AG08395 (cell line): ENCODE results near the gene FHOD1.

Experiments used
- DNase-seq: peaks from one replicate; pipeline ENCODE4 v3.0.0; 2012; ENCODE audit warnings: mixed read lengths, low spot score

FHOD1 gene

DNA sequence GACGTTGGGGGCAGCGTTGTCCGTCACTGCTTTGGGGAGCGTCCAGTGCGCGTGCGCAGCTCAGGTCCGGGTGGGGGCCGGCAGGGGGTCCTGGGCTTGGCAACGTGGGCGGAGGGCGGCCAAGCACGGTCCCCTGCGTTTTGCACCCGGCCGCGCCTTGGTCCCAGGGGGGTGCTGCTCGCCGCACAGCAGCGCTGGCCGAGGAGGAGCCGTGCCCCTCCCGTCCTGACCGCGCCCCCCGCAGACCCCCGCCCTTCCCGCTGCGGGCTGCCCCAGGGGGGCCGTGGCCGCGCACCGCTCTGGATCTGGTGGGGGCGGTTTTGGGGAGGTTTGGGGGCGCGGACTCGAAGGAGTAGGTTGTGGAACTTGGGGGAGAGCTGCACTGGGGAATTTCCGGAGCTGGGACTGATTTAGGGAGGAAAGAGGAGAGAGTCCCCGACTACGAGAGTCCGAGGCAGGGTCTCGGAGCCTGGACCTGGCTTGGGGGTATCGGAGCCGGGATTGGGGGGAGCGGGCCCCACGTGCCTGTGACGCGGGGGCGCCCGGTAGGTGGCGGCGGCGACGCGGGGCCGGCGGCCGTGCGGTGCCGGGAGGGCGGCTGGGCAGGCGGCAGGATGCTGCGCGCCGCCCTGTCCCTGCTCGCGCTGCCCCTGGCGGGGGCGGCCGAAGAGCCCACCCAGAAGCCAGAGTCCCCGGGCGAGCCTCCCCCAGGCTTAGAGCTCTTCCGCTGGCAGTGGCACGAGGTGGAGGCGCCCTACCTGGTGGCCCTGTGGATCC lies 1.3 kb upstream of the FHOD1 start, which contains the start of gene SLC9A5:
Gene SLC9A5 (plus strand): TSS at position 579 of the 777 bp plus-strand sequence. CDS start 36 bp downstream, at position 615.
- DNase-seq = peak; percentile 37

DNA sequence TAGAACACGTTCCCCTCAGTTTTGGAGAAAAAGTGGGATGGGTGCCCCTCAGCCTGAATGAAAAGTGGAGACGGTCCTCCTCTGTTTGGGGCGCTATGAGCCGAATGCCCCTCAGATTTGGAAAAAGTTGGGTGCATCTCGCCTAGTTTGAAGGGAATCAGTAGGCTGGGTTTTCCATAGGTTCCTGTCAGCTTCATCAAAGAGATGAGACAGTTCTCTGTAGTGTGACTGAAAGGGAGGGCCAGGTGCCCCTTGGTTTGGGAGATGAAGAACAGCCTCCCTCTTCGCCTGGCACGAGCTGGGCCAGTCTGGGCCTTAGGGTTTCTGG lies 756 bp upstream of the FHOD1 start:
- DNase-seq = no peak

DNA sequence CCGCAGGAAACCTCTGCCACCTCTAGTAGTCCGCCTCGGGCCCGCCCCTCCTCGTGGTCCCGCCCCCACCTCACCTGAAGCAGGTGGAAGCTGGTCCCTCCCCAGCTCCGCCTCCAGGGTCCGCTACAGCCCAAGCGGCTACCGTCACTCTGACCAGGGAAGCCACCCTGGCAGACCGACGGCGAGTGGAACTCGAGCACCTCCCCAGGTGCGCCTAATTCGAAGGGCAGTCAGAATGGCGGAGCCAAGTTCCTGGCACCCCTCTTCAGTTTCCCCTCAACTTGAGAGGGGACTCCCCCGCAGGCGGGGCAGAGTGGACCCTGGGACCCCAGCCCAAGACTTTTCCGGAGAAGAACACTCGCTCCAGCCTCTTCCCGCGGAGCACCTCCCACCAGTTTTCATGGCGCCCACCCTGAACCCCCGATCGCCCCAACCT lies 507 bp downstream of the FHOD1 start:
- DNase-seq = no peak

DNA sequence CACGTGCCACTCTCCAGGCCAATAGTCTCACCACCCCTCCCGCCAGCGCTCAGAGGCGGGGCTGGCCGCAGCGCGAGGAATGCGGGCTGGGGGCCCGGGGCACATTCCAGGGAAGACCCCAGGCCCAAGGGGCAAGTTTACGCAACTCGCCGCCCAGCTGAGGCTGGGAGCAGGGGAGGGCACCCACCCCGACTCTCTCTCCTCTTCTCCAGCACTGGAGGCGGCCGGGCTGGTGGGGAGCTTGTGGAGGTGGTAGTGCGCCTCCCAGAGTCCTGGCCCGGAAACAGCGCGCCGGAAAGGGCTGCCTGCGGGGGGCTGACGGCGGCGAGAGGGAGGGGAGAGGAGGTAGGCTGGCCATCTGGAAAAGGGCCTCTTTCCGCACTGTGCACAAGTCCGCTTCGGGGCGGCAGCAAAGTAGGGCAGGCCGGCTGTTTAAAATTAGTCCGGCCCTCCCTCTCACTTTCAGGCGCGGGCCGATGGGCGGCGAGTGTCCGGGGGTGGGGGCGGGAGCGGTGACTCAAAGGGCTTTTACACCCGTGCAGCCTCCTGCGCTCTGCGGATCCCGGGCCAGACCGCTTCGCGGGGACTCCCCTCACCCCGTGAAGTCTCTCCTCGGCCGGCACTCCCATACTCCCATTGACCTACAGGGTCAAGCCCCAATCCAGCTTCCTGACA lies 1.1 kb downstream of the FHOD1 start:
- DNase-seq = peak; percentile 53

DNA sequence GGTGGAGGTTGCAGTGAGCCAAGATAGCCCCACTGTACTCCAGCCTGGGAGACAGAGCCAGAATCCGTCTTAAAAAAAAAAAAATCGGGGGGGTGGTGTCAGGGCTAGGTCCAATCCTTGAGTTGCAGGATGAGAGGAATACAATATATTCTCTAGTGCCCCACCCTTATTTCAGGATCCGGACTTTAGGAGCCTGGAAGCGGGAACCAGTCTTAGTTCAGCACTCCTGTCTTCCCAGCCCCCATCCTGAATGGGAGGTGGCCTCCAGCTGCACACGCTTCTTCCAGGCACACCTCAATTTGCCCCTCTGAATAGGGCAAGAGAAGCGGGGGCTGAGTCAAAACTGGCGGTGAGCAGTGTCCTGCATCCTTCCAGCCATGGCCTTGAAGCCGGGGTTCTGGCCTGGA lies 1.6 kb downstream of the FHOD1 start:
- DNase-seq = no peak

DNA sequence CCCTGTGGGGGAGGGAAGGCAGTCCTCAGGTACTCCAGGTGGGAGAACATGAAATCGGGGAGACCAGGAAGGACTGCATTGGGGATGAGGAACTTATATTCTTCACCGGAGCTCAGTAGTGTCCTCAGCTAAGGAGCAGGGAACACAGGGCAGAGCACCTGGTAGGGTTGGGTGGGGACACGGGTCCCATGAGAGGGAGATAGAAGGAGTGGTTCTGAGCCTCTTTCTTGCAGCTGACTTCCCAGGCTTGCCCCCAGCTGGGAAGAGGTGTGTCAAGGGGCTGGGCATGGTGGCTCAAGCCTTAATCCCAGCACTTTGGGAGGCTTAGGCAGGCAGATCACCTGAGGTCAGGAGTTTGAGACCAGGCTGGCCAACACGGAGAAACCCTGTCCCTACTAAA lies 2.1 kb downstream of the FHOD1 start:
- DNase-seq = no peak

DNA sequence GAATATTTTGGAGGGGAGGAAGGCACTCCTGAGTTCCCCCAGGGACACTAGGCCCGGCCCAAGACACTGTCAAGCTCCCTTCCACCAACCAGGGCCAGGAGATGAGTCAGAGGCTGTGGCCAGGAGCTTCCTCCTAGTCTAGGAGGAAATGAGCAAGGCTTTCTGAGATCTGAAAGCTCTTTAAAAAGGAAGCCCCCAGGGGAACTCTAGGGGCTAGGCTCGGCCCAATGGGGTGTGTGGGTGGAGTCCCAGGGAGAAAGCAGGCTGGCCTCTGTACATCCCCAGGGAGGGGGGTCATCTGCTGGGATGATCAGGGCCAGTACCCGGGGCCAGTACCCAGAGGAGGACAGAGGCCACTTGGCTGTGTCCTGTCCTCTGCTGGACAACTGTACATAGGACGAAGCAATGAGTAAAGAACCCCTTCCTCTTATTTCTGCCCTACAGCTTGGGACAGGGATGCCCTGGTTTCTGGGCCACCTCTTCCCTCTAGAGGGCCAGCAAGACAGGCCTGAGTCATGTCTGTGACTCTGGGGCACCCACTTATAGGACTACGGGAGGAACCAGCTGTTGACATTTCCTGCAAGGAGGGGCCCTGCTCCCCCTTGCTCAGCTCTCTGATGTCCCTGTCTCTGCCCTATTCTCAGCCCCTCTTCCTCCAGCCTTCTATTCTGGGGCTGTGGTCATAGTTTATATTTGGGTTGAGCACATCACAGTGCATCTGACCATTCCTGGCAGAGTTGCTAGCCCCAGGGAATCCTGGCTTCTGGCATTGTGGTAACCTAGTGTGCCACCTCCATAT lies 2.7 kb downstream of the FHOD1 start:
- peak; percentile 91 for DNase-seq

DNA sequence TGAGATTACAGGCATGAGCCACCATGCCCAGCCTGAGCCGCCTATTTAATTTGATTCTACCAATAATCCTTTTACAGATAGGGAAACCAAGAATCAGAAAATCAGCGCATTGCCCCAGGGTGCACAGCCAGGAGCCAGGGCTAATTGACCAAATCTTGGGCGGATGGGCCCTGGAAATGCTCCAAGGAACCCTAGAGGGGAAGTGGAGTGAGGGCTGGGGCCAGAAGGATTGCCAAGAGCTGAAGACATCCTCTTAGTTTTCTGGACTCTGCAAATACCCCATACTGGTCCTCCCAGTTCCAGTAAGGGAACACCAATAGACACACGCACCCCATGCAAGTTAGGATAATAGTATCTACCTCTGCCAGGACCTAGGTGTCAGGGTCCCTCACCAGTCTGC lies 3.8 kb downstream of the FHOD1 start:
- no peak for DNase-seq

DNA sequence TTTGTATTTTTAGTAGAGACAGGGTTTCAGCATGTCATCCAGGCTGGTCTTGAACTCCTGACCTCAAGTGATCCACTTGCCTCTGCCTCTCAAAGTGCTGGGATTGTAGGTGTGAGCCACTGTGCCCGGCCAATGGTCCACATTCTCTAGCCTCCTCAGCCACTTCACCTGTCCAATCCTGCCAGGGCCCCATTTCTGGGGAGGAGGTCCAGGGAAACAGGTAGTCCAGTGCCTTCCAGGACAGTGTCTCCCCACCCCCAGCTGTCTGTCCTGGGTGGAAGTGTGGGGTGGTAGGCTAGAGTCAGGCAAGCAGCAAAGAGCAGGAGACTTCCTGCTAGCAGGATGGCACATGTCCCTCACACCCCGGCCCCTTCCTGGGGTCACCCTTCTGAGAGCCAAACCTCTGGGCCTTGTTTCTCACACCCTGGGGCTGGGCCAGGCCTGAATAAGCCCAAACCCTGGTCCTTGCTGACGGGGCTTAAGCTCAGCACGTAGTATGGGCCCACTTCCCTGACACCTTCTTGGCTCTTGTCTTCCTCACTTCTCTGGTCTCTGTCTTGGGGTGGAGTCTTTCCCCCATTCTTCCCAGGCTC lies 5.0 kb downstream of the FHOD1 start:
- no peak for DNase-seq

DNA sequence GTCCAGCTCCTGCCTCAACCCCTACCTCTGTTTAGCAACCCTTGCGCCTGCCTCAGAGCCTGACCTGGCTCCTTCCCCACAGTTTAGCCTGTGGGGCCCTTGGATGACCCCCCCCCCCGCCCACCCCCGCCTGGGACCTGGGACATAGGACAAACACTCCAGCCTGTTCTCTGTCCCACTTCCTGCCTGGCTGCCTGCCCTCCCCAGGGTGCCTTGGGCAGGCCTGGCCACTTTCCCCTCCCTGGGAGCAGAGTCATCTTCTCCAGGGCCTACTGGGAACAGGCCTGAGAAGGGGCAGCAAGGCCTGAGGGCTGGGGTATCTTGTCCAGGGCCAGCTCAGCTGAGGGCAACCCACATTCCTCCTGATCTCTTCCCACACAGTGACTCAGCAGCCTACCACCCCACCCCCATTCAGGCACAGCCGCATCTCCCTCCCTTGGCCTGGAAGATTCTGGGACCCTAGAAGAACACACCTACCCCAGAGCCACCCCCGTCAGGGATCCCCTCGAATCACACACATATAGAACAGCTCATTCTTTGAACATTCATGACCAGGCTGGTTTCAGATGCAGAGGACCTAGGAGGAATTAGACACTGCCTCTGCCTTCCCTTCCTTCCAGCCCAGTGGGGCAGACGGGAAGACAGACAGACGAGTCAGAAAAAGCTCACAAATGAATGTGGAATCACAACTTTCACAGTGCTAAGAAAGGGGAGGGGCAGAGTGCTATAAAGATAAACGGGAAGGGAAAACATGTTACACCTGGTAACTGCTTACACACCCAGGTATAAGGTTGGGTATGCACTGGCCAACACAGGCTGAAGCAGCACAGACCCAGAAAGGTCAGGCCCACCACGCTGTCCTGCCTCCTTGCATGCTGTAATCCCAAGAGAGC lies 6.0 kb downstream of the FHOD1 start:
- DNase-seq = peak; percentile 88

DNA sequence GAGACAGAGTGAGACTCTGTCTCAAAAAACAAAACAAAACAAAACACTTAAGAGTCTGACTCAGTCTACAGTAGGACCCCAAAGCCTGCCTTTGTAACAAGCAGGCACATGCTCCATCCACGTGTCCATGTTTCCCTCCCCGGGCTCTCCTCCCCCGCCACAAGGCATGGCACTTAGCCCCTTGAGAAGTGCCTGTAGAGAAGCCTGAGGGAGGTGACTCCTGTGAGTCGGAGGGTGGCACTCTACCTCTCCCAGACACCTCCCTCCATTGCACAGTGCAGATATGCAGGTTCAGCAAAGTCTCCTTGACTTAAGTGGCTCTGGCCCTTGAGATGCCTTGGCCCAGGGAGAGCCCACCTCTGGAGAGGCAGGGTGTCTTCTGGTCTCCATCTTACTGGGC lies 6.8 kb downstream of the FHOD1 start:
- no peak for DNase-seq

DNA sequence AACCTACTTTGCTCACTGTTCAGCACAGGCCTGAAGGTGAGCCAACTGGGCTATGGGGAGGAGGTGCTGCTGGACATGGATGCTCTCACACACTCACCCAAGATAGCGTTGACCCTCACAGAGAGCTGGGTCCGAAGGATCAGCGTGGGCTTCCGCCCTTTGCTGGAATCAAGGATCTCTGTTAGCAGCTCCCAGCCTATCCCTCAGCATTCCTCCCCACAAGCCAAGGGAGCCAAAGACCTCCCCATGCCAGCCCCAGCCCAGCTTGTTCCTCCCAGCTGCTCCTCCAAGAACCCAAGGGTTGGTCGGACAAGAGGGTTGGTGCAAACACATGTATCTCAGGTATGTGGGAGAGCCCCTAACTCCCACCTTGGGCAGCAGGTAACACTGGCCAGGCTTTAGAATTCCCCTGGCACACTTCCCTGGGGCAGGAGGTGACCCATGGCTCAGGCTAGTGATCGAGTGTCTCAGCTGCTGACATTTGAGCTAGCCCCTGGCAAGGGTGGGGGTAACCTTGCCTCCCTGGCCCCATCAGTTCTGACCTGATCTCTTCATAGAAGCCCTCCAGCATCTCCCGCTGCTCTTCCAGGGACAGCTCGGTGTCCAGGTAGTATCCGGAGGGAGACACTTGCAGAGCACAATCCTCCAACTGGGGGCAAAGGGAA lies 8.3 kb downstream of the FHOD1 start:
- DNase-seq = no peak

DNA sequence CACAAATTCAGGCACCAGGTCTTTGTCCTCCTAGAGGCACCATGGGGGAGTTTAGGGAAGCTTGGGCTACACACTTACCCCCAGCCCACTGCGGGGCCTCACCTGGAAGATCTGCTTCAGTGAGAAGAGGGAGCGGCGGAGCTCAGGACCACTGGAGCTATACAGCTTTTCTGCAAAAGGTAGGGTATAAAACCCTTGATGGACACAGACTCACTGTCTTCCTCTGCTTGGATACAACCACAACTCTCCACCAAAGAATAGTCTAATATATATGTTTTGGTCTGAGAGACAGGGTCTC lies 9.1 kb downstream of the FHOD1 start:
- no peak for DNase-seq

DNA sequence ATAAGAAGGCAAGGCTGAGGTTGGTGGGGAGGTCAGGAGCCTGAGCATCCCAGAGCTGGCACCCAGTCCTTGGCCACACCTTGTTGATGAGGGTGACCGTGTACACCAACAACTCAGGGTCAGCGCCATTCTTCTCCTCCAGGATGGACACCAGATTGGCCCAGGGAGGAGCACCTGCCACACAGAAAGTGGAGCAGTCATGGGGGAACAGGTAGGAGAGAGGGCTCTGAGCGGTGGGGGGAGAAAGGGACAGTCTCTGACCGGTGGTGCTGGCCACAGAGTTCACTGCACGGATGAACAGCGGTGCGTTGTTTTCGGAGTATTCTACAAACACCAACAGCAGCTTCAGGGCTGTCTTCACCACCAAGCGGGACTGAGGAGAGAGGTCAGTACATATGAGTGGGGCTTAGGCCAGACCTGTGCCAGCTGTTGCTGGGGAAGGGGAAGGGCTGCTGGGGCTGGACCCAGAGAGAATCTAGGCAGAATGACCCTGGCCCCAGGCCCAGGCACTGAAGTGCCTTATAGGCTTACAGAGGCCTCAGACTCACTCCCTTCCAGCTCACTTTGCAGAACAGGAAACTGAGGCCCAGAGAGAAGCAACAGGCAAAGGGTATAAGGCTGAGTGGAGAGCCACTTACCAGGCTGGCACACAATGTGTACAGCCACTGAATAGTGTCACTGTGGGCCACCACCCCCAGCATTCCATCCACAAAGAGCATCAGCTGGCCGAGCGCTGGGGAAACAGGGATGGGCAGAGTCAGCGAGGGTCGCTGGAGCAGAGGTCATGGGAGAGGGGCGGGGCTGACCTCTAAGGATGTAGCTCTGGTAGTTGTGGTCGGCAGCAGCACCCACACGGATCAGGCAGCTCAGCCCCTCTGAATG lies 9.6 kb downstream of the FHOD1 start:
- DNase-seq = no peak

DNA sequence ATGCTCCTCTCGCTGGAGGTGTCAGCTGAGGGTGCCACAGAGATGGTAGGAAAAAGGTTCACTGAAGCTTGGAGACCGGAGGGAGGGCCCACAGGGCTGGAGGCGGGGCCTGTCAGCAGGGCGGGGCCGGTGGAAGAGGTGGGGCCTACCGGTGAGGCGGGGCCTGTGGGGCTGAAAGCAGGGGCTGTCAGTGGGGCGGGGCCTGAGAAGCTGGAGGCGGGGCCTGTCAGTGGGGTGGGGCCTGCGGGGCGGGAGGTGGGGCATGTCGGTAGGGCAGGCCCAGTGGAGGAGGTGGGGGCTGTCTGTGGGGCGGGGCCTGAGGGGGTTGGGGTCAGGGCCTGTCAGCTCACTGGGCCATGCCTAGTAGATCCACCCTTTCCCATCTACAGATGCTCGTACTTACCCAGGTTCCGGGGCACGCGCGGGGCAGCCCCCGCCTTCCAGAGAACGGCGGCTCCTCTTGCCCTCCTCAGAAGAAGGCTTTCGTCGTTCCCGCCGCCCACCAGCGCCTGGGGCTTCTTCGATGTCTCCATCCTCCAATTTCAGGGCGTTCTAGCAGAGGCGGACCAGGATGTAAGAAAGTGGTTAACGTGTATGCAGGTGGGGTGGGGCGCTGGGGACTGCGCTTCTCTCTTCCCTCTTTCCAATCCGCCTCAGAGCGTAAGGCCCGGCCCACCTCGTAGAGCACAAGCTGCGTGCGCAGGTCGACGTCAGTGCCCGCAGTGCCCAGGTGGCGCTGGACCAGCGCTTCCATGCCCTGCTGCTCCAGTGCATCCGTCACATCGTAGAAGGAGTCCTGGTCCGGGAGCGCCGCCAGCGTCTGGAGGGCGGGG lies 10.5 kb downstream of the FHOD1 start:
- peak; percentile 86 for DNase-seq

DNA sequence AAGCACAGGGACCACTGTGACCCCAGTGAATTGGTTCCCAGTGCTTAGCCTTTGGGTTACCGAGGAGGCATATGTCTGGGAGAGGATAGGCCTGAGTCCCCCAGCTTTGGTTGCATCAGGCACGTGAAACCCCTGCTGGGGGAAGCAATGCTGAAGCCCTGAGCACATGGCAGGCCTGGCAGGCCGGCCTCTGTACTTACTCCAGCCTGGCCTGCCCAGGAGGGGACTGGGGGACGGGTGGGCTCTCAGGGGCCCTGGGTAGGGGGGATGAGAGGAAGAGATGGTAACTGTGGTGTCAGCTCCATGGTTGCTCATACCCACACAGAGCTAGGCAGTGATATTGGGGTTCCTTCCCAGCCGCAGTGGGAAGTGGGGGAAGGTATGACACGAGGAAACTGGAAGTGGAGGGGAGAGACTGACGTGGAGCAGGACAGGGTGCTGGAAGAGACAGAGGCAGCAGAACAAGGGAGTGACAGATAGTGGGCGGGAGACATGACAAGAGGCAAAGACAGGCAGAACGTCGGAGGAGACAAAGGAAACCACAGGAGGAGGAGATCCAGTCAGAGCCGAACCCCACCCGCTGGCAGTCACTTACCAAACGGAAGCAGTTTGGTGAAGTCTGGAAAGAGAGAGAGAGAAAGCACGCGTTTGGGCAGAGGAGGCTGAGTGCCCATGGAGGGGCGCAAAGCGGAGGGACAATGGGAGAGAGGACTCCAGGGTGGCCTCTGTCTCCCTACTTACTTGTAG lies 11.3 kb downstream of the FHOD1 start:
- peak; percentile 36 for DNase-seq

DNA sequence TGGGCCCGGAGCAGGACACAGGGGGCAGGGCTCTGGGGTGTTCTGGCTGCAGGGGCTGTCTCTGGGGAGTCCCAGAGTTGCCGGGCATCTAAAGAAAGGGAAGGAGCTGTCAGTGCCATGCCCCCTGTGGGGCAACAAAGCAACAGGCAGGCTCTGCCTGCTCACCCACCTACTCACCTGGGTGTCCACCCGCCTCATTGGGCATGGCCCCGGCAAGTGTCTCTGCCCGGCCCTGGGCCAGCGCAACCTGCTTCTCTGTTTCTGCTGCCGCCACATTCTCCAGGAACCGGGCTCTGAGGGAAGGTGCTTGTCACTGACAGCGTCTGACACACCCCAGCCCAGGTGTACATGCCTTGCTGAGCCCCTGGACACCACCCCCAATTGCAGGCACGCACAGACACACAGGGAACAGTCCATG lies 13.1 kb downstream of the FHOD1 start:
- no peak for DNase-seq

DNA sequence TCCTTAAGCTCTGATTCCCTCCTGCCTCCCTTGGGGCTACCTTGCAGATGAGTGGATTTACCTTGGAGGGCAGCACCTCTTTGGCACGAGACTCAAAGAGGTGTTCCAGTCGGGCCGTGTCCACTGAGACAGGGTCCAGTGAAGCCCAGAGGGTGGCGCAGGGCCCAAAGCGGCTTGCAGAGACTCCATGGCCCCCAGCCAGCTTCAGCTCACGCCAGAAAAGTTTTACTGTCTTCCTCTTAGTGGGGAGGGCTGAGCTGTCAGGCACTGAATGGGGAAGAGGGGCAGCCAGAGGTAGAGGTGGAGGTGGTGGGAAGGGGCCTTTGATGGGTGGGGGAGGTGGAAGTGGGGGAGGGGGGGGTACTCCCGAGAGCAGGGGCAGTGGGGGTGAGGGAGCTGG lies 13.7 kb downstream of the FHOD1 start:
- DNase-seq = no peak
